ENCODE results near the gene SCLT1. TPM values are rescaled to one million over a fixed set of nuclear protein-coding genes. Genes with fewer than 3 reads are reported as not detected.
A peak's percentile ranks its signal among the peaks of the same experiment; 100 is the strongest.

SCLT1 gene
- total and polyA plus RNA-seq, 7 experiments from 2014 or later: 5.9 to 36.4 (median 24.6) TPM

DNA sequence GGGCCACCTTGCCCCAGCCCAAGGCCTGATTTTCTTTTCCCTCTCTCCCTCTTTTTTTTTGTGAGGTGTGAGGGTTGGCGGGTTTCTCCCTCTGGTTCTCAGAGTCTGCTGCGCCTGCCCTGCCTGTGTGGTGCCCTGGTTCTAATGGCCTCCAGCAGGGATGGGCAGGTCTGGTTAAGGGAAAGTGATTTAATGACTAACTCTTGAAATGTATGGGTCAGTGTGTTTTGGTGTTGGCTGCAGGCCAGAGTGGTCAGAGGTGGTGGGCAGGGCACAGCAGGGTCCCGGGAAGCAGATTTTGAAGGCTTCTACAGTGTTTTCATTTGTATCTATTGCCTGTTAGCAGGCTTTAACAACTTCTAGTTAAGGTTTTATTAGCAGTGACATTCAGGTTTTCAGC, 244.9 kb downstream of the SCLT1 start:
- Histone ChIP-seq H3K4me3 (ENCODE audit: low read length) (no peak overlapping the region), H3K36me3 (ENCODE audit: control insufficient read depth in 2 of 3, insufficient read depth in 3 of 3, low read length in 3 of 3) (peaks cover 22 to 96% (median 37%) of the 10 kb centered on the region in 3 experiments), H3K9me3 (ENCODE audit: control insufficient read depth in 2 of 3, low read length in 3 of 3) (no peaks in the 10 kb centered on the region), H3K27me3 (ENCODE audit: control insufficient read depth in 2 of 2, insufficient read depth in 2 of 2, low read length in 2 of 2) (no peaks in the 10 kb centered on the region), H3K27ac (ENCODE audit: low read depth, low read length) (no peak overlapping the region), H3K4me1 (ENCODE audit: control insufficient read depth in 2 of 2, insufficient read depth in 2 of 2, low read length in 2 of 2) (peaks cover 0 to under 1% of the 10 kb centered on the region in 2 donors)
- DNase-seq: no peak
- POLR2A ChIA-PET: no interaction called here
- no peaks in the 10 kb centered on the region for H3K27me3 Mint-ChIP-seq
- peak overlapping the region in 3 of 9 donors; percentile 52 to 67 (median 57) for H3K27ac Mint-ChIP-seq
- H3K36me3 Mint-ChIP-seq: peaks cover 16 to 61% (median 36%) of the 10 kb centered on the region in 5 donors
- H3K4me3 Mint-ChIP-seq: no peak overlapping the region
- peaks cover 11 to 33% (median 25%) of the 10 kb centered on the region in 7 donors for H3K4me1 Mint-ChIP-seq
- no peak for ATAC-seq
- CTCF ChIA-PET: no interaction called here
- intact Hi-C loops (cut with micrococcal nuclease): no loop called here
- H3K9me3 Mint-ChIP-seq: no peaks in the 10 kb centered on the region

- ATAC-seq: peak; percentile 40
- no peaks in the 10 kb centered on the region for H3K4me1 ChIP-seq (ENCODE audit: control insufficient read depth in 2 of 2, insufficient read depth in 2 of 2, low read length in 2 of 2)
- no peaks in the 10 kb centered on the region for H3K9me3 Mint-ChIP-seq
- H3K4me3 ChIP-seq (ENCODE audit: low read length): no peak overlapping the region
- H3K9me3 ChIP-seq (ENCODE audit: control insufficient read depth in 2 of 3, low read length in 3 of 3): no peaks in the 10 kb centered on the region
- intact Hi-C loops (cut with micrococcal nuclease): no loop called here
- H3K27me3 ChIP-seq (ENCODE audit: control insufficient read depth in 2 of 2, insufficient read depth in 2 of 2, low read length in 2 of 2): no peaks in the 10 kb centered on the region
- H3K36me3 Mint-ChIP-seq: peaks cover 22 to 62% (median 28%) of the 10 kb centered on the region in 5 donors
- H3K4me3 Mint-ChIP-seq: no peak overlapping the region
- no peak overlapping the region for H3K27ac ChIP-seq (ENCODE audit: low read depth, low read length)
- no peak for DNase-seq
- H3K27me3 Mint-ChIP-seq: no peaks in the 10 kb centered on the region
- peaks cover 22 to 96% (median 42%) of the 10 kb centered on the region in 3 experiments for H3K36me3 ChIP-seq (ENCODE audit: control insufficient read depth in 2 of 3, insufficient read depth in 3 of 3, low read length in 3 of 3)
- ChIA-PET POLR2A (no interaction called here), CTCF (no interaction called here)
- peaks cover 14 to 33% (median 20%) of the 10 kb centered on the region in 7 donors for H3K4me1 Mint-ChIP-seq
- H3K27ac Mint-ChIP-seq: peak overlapping the region in 7 of 9 donors; percentile 19 to 76 (median 58)
Observed at GRCh38 chr4:128847082-128847724, 246.1 kb downstream of the SCLT1 start.

GRCh38 chr4:128846063-128846462, 247.3 kb downstream of the SCLT1 start:
- DNase-seq (no peak), ATAC-seq (no peak)
- intact Hi-C loops (cut with micrococcal nuclease): no loop called here
- no peaks in the 10 kb centered on the region for H3K27me3 ChIP-seq (ENCODE audit: control insufficient read depth in 2 of 2, insufficient read depth in 2 of 2, low read length in 2 of 2)
- Mint-ChIP-seq H3K9me3 (no peaks in the 10 kb centered on the region), H3K36me3 (peaks cover 22 to 56% (median 28%) of the 10 kb centered on the region in 5 donors), H3K27me3 (no peaks in the 10 kb centered on the region), H3K4me3 (no peak overlapping the region), H3K4me1 (peaks cover 19 to 41% (median 24%) of the 10 kb centered on the region in 7 donors), H3K27ac (peak overlapping the region in 4 of 9 donors; percentile 21 to 64 (median 50))
- no peak overlapping the region for H3K27ac ChIP-seq (ENCODE audit: low read depth, low read length)
- H3K36me3 ChIP-seq (ENCODE audit: control insufficient read depth in 2 of 3, insufficient read depth in 3 of 3, low read length in 3 of 3): peaks cover 22 to 91% (median 39%) of the 10 kb centered on the region in 3 experiments
- H3K4me1 ChIP-seq (ENCODE audit: control insufficient read depth in 2 of 2, insufficient read depth in 2 of 2, low read length in 2 of 2): peaks cover 0 to 2% of the 10 kb centered on the region in 2 donors
- no peak overlapping the region for H3K4me3 ChIP-seq (ENCODE audit: low read length)
- no peaks in the 10 kb centered on the region for H3K9me3 ChIP-seq (ENCODE audit: control insufficient read depth in 2 of 3, low read length in 3 of 3)
- POLR2A ChIA-PET: no interaction called here
- CTCF ChIA-PET: no interaction called here

GRCh38 chr4:128844931-128845330, 248.4 kb downstream of the SCLT1 start:
- H3K27me3 Mint-ChIP-seq: no peaks in the 10 kb centered on the region
- H3K4me3 Mint-ChIP-seq: no peak overlapping the region
- intact Hi-C loops (cut with micrococcal nuclease): no loop called here
- H3K9me3 Mint-ChIP-seq: no peaks in the 10 kb centered on the region
- H3K4me1 ChIP-seq (ENCODE audit: control insufficient read depth in 2 of 2, insufficient read depth in 2 of 2, low read length in 2 of 2): peaks cover 10 to 13% of the 10 kb centered on the region in 2 donors
- peaks cover 17 to 48% (median 24%) of the 10 kb centered on the region in 5 donors for H3K36me3 Mint-ChIP-seq
- DNase-seq (no peak), ATAC-seq (no peak)
- POLR2A ChIA-PET: no interaction called here
- H3K36me3 ChIP-seq (ENCODE audit: control insufficient read depth in 2 of 3, insufficient read depth in 3 of 3, low read length in 3 of 3): peaks cover 22 to 79% (median 39%) of the 10 kb centered on the region in 3 experiments
- H3K27ac ChIP-seq (ENCODE audit: low read depth, low read length): no peak overlapping the region
- H3K4me3 ChIP-seq (ENCODE audit: low read length): no peak overlapping the region
- H3K4me1 Mint-ChIP-seq: peaks cover 23 to 51% (median 32%) of the 10 kb centered on the region in 7 donors
- CTCF ChIA-PET: no interaction called here
- peak overlapping the region in 4 of 9 donors; percentile 4 to 54 (median 44) for H3K27ac Mint-ChIP-seq
- H3K9me3 ChIP-seq (ENCODE audit: control insufficient read depth in 2 of 3, low read length in 3 of 3): no peaks in the 10 kb centered on the region
- no peaks in the 10 kb centered on the region for H3K27me3 ChIP-seq (ENCODE audit: control insufficient read depth in 2 of 2, insufficient read depth in 2 of 2, low read length in 2 of 2)

DNA sequence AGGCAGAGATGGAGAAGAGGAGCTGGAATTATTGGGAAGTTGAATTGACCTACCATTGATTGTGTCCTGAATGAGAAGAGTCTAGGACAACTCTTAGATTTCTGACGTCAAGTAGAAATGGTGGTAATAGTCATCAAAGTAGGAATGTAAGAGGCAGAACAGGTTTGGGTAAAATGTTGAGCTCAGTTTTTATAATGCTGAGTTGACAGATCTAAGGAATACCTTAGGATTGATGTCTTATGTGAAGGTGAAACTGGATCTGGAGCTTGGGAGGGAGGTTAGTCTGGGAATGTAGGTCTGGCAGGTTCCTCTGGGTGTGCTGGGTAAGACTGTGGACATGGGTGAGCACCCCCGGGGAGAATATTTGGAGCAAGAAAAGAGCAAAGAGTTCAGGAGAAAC, 251.9 kb downstream of the SCLT1 start:
- no peak for DNase-seq
- Histone ChIP-seq H3K4me3 (ENCODE audit: low read length) (no peak overlapping the region), H3K9me3 (ENCODE audit: control insufficient read depth in 2 of 3, low read length in 3 of 3) (no peaks in the 10 kb centered on the region), H3K27ac (ENCODE audit: low read depth, low read length) (no peak overlapping the region), H3K27me3 (ENCODE audit: control insufficient read depth in 2 of 2, insufficient read depth in 2 of 2, low read length in 2 of 2) (no peaks in the 10 kb centered on the region), H3K4me1 (ENCODE audit: control insufficient read depth in 2 of 2, insufficient read depth in 2 of 2, low read length in 2 of 2) (peaks cover 15 to 26% of the 10 kb centered on the region in 2 donors), H3K36me3 (ENCODE audit: control insufficient read depth in 2 of 3, insufficient read depth in 3 of 3, low read length in 3 of 3) (peaks cover 12 to 53% (median 16%) of the 10 kb centered on the region in 3 experiments)
- ATAC-seq: no peak
- peak overlapping the region in 8 of 9 donors; percentile 59 to 88 (median 78) for H3K27ac Mint-ChIP-seq
- H3K27me3 Mint-ChIP-seq: no peaks in the 10 kb centered on the region
- peak overlapping the region in 3 of 10 donors; percentile 2 to 33 (median 24) for H3K4me3 Mint-ChIP-seq
- H3K36me3 Mint-ChIP-seq: peaks cover 4 to 30% (median 14%) of the 10 kb centered on the region in 5 donors
- no peaks in the 10 kb centered on the region for H3K9me3 Mint-ChIP-seq
- H3K4me1 Mint-ChIP-seq: peaks cover 37 to 74% (median 63%) of the 10 kb centered on the region in 7 donors
- ChIA-PET POLR2A (interaction anchor here (1.5 kb wide), 1 partner anchor 12 kb away, joined by 3 read pairs; no protein-coding TSS in a partner anchor), CTCF (interaction anchor here (0.6 kb wide), 1 partner anchor 74 kb away, joined by 3 read pairs; no protein-coding TSS in a partner anchor)
- intact Hi-C loops (cut with micrococcal nuclease): loop anchor here in 1 of 2 donors (2.0 kb wide), 2 partner anchors 15 to 21 kb away; no protein-coding TSS in a partner anchor

- ChIA-PET POLR2A (interaction anchor here (1.5 kb wide), 1 partner anchor 12 kb away, joined by 3 read pairs; no protein-coding TSS in a partner anchor), CTCF (no interaction called here)
- H3K4me1 Mint-ChIP-seq: peaks cover 39 to 80% (median 69%) of the 10 kb centered on the region in 7 donors
- peak; percentile 36 for ATAC-seq
- no peaks in the 10 kb centered on the region for H3K27me3 Mint-ChIP-seq
- H3K9me3 Mint-ChIP-seq: no peaks in the 10 kb centered on the region
- H3K27ac ChIP-seq (ENCODE audit: low read depth, low read length): no peak overlapping the region
- peak in 1 of 9 donors; percentile 14 for DNase-seq
- peak overlapping the region in 5 of 10 donors; percentile 12 to 41 (median 32) for H3K4me3 Mint-ChIP-seq
- H3K36me3 Mint-ChIP-seq: peaks cover 4 to 30% (median 9%) of the 10 kb centered on the region in 5 donors
- no peaks in the 10 kb centered on the region for H3K27me3 ChIP-seq (ENCODE audit: control insufficient read depth in 2 of 2, insufficient read depth in 2 of 2, low read length in 2 of 2)
- H3K4me3 ChIP-seq (ENCODE audit: low read length): no peak overlapping the region
- H3K9me3 ChIP-seq (ENCODE audit: control insufficient read depth in 2 of 3, low read length in 3 of 3): no peaks in the 10 kb centered on the region
- intact Hi-C loops (cut with micrococcal nuclease): loop anchor here in 1 of 2 donors (2.0 kb wide), 2 partner anchors 14 to 22 kb away; no protein-coding TSS in a partner anchor
- H3K4me1 ChIP-seq (ENCODE audit: control insufficient read depth in 2 of 2, insufficient read depth in 2 of 2, low read length in 2 of 2): peaks cover 15 to 26% of the 10 kb centered on the region in 2 donors
- H3K36me3 ChIP-seq (ENCODE audit: control insufficient read depth in 2 of 3, insufficient read depth in 3 of 3, low read length in 3 of 3): peaks cover 12 to 49% (median 16%) of the 10 kb centered on the region in 3 experiments
- peak overlapping the region; percentile 47 to 88 (median 74) for H3K27ac Mint-ChIP-seq
Observed at GRCh38 chr4:128840711-128841318, 252.5 kb downstream of the SCLT1 start.
